Aorta (tissue), 5 donors: ENCODE measurements around the gene FBXO48. TPM values are rescaled to one million over a fixed set of nuclear protein-coding genes. Genes with fewer than 3 reads are reported as not detected.

ENCODE experiments used
- ATAC-seq: fragments of 200-7000 bp; cut with Tn5 transposase; one replicate; pipeline ENCODE4 v1.9.1; 2022; ENCODE audit warnings: moderate library complexity; ENCODE audit not compliant: low FRiP score
- DNase-seq, 2 donors: peaks; one replicate each; pipeline ENCODE4 v3.0.0-alpha.2; 2020
- H3K27ac ChIP-seq, 2 donors: one replicate each; pipeline ENCODE4 v1.5.1; 2013; ENCODE audit warnings: low read length in 2 of 2, mild to moderate bottlenecking in 2 of 2, moderate library complexity in 2 of 2, control low read depth in 1 of 2, inconsistent platforms in 1 of 2, low read depth in 1 of 2
- H3K27me3 ChIP-seq, 2 donors: one replicate each; pipeline ENCODE4 v1.6.1; 2013; ENCODE audit warnings: control low read depth in 1 of 2, low read length in 1 of 2, mild to moderate bottlenecking in 1 of 2, moderate library complexity in 1 of 2; ENCODE audit not compliant: insufficient read depth in 2 of 2, control insufficient read depth in 1 of 2
- H3K36me3 ChIP-seq, 2 donors: one replicate each; pipeline ENCODE4 v1.6.1; 2013; ENCODE audit warnings: control low read depth in 1 of 2, low read length in 1 of 2, mild to moderate bottlenecking in 1 of 2; ENCODE audit not compliant: insufficient read depth in 2 of 2, control insufficient read depth in 1 of 2
- H3K4me1 ChIP-seq, 2 donors: one replicate each; pipeline ENCODE4 v1.6.1; 2013; ENCODE audit warnings: low read length in 2 of 2, control low read depth in 1 of 2, mild to moderate bottlenecking in 1 of 2, moderate library complexity in 1 of 2; ENCODE audit not compliant: insufficient read depth in 2 of 2, control insufficient read depth in 1 of 2
- H3K4me3 ChIP-seq, 2 donors: one replicate each; pipeline ENCODE4 v1.5.1; 2013; ENCODE audit warnings: low read length in 2 of 2, control low read depth in 1 of 2, mild to moderate bottlenecking in 1 of 2
- H3K9me3 ChIP-seq: one replicate; pipeline ENCODE4 v1.6.1; 2013; ENCODE audit warnings: mild to moderate bottlenecking, low read length; ENCODE audit not compliant: control insufficient read depth
- WGBS, 2 donors: extraction: QIAGEN DNeasy Blood & Tissue Kit; methylation state at CpG; one replicate each; pipeline ENCODE4 v1.1.7; 2013; 5-methylcytosine and 5-hydroxymethylcytosine counted together
- intact Hi-C, 2 donors: fragments of 100-400 bp; cut with DNase I; formaldehyde crosslinking; loops; one replicate each; pipeline versions ENCODE4 v1.14.2 to v1.15.0; 2022
- polyA plus RNA-seq, 2 donors: library from polyadenylated mRNA; stranded (reverse); fragments of 200-250 nt; gene quantifications; one replicate each; pipeline ENCODE4 v1.2.3, GENCODE V29; 2013
- total RNA-seq, 2 donors: library from RNA; stranded (reverse); fragmentation: NEBNext Ultra II Directional; extraction: Animal tissue kit (Norgen Biotek cat#: 25700); gene quantifications; one replicate each; pipeline ENCODE4 v1.2.1, GENCODE V29; 2021
- donor health status: healthy with polysubstance abuse.
- donor health status: Bipolar disorder and iron deficiency.
- donor health status: DM: no; HTN: no; CAD: no.
- donor health status: DM: no; HTN: no; CAD: no.
- donor health status: DM: yes; HTN: yes; CAD: no.

The FBXO48 gene
- total and polyA plus RNA-seq, 4 donors = 0.43 to 1.5 (median 1.1) TPM

DNA sequence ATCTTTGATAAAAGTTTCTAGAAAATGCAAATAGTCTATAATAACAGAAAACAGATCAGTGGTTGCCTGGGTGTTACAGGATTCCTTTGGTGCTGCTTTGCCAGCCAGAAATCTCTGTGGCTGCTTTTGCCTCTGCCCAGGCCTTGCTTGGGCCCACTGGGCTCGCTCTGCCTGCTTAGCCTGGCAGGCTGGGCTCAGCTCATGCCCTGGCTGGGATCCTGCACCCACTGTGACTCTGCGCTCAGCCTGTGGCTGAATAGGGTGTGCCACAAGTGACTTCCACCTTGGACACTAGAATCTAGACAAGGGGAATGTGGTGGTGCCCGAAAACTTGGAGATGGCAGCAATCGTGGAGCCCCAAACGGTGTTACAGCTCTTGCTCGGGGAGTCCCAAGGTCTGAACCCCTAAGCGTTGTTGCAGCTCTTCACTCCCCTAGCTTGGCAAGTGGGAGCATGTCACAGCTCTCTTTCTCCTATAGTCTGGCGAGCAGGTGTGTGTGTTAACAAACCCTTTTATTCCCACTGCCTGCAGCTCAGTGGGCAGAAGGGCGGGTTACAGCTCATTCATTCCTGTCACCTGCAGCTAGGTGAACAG is 50.9 kb downstream of the FBXO48 start:
- Histone ChIP-seq H3K4me1 (no peaks in the 10 kb centered on the region), H3K36me3 (no peaks in the 10 kb centered on the region), H3K27ac (no peak overlapping the region), H3K27me3 (no peaks in the 10 kb centered on the region), H3K4me3 (no peak overlapping the region), H3K9me3 (no peaks in the 10 kb centered on the region)
- WGBS, 2 donors = 95% methylated on average over 9 of the region's 9 CpGs
- ATAC-seq (no peak), DNase-seq (no peak)
- intact Hi-C loops = no loop called here

DNA sequence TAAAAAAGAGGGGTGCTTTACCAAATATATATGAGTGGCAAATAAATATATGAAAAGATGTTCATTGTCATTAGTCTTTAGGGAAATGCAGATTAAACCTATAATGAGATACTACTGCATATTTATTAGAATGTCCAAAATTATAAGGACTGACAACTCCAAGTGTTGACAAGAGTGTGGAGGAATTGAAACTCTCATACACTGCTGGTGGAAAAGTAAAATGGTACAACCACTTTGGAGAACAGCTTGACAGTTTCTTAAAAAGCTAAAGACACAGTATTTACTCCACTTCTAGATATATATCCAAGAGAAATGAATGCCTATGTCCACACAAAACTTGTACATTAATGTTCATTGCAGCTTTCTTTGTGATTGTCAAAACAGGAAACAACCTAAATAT is 51.6 kb downstream of the FBXO48 start:
- intact Hi-C loops = no loop called here
- no peaks in the 10 kb centered on the region for H3K36me3 ChIP-seq

DNA sequence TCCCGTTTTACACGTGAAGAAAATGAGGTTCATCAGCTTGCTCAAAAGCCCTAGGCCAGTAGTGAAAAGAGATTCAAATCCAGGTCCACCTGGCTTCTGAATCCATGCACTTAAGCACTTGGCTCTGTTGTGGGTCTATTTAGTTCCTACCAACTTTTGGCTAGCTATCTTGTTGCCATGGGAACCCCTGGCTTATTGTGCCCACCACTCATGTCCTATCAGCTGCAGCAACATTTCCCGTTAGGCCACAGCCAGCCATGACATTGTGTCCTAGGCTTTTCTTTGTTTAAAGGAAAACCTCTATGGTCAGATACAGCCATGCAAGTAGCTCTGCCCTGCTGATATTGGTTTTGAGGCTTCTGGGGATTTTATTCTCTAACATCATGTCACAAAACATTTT is 52.2 kb downstream of the FBXO48 start:
- H3K36me3 ChIP-seq = no peaks in the 10 kb centered on the region
- H3K27ac ChIP-seq = no peak overlapping the region
- H3K27me3 ChIP-seq = no peaks in the 10 kb centered on the region
- no peaks in the 10 kb centered on the region for H3K4me1 ChIP-seq
- DNase-seq = no peak
- no peaks in the 10 kb centered on the region for H3K9me3 ChIP-seq
- 67 to 74% methylated on average over 3 of the region's 3 CpGs for WGBS, 2 donors
- no peak overlapping the region for H3K4me3 ChIP-seq
- intact Hi-C loops = no loop called here
- no peak for ATAC-seq

More for the DNA sequence above, 51.6 kb downstream of the FBXO48 start:
- H3K4me1 ChIP-seq = no peaks in the 10 kb centered on the region
- no peak overlapping the region for H3K4me3 ChIP-seq
- DNase-seq (no peak), ATAC-seq (no peak)
- no peaks in the 10 kb centered on the region for H3K27me3 ChIP-seq
- H3K9me3 ChIP-seq = no peaks in the 10 kb centered on the region
- H3K27ac ChIP-seq = no peak overlapping the region

DNA sequence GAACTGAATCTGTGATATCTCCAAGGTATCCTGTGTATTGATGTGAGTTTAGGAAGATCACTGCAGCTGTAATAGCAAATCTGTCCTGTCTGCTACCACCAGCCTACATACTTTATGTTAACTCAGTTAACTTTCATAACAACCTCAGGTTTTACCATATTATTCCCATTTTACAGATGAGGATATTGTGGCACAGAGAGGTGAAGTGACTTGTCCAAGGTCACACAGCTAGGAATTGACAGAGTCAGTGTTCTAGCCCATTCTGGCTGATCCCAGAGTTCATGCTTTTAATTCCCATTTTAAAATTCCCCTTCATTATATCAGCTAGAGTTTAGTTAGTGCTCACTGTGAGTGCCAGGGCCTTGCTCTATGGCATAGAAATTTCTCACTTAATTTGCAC is 52.6 kb downstream of the FBXO48 start:
- no peaks in the 10 kb centered on the region for H3K27me3 ChIP-seq
- H3K4me1 ChIP-seq = no peaks in the 10 kb centered on the region
- H3K36me3 ChIP-seq = no peaks in the 10 kb centered on the region
- H3K27ac ChIP-seq = no peak overlapping the region
- no peak for ATAC-seq
- no peak overlapping the region for H3K4me3 ChIP-seq
- intact Hi-C loops = no loop called here
- no peaks in the 10 kb centered on the region for H3K9me3 ChIP-seq
- DNase-seq = no peak

DNA sequence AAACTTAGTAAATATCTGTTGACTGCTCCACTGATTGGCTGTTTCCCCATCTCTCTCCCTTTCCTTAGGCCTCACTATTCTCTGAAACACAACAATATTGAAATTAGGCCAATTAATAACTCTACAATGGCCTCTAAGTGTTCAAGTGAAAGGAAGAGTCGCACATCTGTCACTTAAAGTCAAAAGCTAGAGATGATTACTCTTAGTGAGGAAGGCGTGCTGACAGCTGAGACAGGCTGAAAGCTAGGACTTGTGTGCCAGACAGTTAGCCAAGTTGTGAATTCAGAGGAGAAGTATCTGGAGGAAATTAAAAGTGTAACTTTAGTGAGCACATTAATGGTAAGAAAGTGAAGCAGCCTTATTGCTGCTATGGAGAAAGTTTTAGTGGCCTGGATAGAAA is 53.6 kb downstream of the FBXO48 start:
- no peaks in the 10 kb centered on the region for H3K36me3 ChIP-seq
- 94 to 98% methylated on average over 2 of the region's 2 CpGs for WGBS, 2 donors
- H3K4me1 ChIP-seq = no peaks in the 10 kb centered on the region
- H3K27ac ChIP-seq = no peak overlapping the region
- no peaks in the 10 kb centered on the region for H3K9me3 ChIP-seq
- H3K27me3 ChIP-seq = no peaks in the 10 kb centered on the region
- no peak overlapping the region for H3K4me3 ChIP-seq
- ATAC-seq = no peak
- no peak for DNase-seq
- intact Hi-C loops = no loop called here

DNA sequence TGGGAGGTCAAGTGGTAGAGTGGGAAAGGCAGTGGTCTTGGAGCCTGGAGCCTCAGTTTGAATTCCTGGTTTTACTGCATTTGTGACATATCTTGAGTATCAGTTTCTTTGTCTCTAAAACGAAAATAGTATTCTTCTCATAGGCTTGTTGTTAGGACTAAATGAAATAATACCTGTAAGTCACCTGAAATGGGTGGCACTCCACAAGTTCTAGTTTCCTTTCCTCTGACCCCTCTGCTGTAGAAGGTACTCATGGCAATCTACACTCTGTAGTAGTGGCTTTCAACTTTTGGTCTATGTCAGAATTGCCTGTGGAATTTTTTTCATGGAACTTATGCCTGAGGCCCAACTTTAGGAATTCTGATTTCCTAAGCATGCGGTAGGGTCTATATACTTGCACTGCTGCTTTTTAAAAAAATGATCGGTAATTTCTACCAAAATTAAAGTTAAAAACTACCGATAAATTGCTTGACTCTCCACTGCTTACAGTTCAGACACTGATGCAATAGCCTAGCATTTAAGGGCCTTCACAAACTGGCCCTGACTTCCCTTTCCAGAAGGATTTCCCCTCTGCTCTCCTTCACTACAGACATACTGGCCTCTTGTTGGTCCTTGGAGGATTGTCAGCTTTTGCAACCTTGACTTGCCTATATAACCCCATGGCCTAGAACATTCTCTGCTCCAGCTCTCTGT is 54.8 kb downstream of the FBXO48 start:
- Histone ChIP-seq H3K36me3 (no peaks in the 10 kb centered on the region), H3K27ac (no peak overlapping the region), H3K4me3 (no peak overlapping the region), H3K9me3 (no peaks in the 10 kb centered on the region), H3K4me1 (no peaks in the 10 kb centered on the region), H3K27me3 (no peaks in the 10 kb centered on the region)
- intact Hi-C loops = no loop called here
- DNase-seq = no peak
- ATAC-seq = no peak
- WGBS, 2 donors = 73 to 80% methylated on average over 4 of the region's 4 CpGs

DNA sequence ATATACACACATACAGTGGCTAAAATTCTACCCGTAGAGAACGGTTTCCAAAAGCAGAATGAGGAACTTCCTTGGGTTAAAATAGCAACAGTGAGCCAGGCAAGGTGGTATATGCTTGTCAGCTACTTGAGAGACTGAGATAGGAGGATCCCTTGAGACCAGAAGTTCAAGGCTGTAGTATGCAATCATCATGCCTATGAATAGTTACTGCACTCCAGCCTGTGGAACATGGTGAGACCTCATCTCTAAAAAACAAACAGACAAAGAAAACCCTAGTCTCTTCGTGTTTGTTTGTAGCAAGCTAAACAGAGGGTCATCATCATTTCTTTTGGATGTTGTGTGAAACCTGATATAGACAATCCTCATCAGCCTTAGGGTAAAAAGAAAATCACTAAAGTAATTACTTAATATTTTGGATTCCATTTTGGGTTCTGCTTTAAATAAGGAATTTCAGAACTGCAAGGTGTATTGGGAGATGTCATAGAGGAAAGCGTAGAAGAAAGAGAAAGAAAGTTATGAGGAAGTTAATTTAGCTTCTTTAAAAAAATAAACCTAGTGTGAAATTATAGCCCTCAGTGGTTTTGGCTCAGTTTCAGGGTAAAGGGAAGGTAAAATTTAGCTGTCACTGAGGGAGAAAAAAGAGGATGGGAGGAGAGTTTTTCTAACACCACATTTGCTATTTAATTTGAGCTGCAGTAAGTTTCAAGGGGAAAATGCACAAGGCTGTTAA is 55.5 kb downstream of the FBXO48 start:
- Histone ChIP-seq H3K27ac (no peak overlapping the region), H3K36me3 (no peaks in the 10 kb centered on the region), H3K27me3 (no peaks in the 10 kb centered on the region), H3K9me3 (no peaks in the 10 kb centered on the region), H3K4me3 (no peak overlapping the region), H3K4me1 (no peaks in the 10 kb centered on the region)
- DNase-seq = no peak
- intact Hi-C loops = no loop called here
- no peak for ATAC-seq
- 63 to 64% methylated on average over 4 of the region's 4 CpGs for WGBS, 2 donors
